GM19239 (cell line): ENCODE results near the gene APLP2.

Source experiments
- DNase-seq: peaks from one replicate; pipeline ENCODE4 v3.0.0; 2011; ENCODE audit warnings: low spot score; ENCODE audit not compliant: insufficient read length
- FAIRE-seq: peaks from 2 replicates; lab custom pipeline; 2011; peaks lifted over from hg19 to GRCh38; lab: Jason Lieb, UNC

Gene APLP2

DNA sequence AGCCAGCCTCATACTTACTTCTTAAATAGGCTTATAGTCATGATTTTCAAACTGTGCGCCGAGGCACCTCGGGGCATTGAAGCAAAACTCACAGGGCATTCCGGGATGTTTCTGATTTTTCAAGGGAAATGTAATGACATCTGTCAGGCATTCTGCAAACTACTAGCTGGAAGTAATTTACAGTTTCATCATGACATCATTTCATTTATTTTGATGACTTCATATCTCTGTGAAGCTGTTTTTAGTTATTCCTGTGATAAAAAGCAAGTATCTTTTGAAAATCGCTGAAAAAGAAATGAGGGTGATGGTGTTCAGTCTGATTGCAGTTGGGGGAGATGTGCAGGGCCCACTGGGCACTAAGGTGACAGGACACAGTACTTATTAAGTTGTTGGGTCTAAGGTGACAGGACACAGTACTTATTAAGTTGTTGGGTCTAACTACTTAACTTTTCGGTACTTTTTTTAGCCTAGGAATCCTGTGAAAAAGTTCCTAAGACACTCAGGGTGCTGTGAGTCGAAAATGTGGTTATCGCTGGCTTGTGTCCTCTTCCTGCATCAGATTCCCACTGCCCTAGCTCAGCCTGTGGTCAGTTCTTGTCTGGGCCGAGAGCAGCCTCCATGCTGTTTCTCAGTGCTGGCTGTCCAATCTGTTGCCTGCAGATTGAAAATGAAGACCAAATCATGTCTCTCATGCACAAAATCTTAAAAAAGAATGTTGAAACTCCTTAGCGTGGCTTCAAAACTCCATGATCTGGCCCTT, 42.6 kb downstream of the APLP2 start:
- DNase-seq (no peak), FAIRE-seq (no peak)

DNA sequence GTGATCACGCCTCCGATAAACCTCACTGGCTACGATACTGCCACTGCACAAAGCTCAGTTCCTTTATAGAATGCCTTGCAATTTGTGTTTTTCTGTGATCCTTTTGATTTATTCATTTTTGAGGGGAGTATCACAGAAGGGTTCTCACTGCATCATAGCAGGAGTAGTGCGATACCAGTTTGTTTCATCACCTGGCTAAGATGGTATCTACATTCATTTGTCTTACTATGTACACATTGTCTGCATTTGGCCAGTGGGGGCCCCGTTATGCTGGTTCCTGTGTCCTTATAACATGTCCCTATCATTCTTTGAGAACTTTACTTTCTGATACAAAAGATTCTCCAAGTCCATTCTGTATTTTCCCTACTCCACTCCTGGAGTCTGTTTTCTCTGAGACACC, 44.6 kb downstream of the APLP2 start:
- FAIRE-seq, result no peak
- no peak for DNase-seq

DNA sequence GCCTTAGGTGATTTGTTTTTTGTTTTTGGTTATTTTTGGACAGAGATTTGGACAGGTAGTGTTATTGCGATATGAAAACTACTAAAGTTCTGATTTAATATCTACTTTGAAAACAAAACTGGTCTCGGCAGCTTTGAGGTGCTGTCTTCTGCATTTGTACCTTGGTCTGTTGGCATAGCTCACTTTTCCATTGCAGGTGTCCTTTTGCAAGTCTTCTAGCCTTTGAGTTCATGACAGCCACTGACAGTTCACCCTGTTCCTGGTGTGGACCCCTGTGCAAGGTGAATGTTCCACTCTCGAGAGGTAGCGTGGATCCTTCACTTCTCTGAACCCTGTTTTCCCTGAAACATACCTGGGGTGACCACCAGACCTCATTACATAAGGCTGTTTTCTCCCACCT, 45.0 kb downstream of the APLP2 start:
- FAIRE-seq, result no peak
- DNase-seq, result no peak

DNA sequence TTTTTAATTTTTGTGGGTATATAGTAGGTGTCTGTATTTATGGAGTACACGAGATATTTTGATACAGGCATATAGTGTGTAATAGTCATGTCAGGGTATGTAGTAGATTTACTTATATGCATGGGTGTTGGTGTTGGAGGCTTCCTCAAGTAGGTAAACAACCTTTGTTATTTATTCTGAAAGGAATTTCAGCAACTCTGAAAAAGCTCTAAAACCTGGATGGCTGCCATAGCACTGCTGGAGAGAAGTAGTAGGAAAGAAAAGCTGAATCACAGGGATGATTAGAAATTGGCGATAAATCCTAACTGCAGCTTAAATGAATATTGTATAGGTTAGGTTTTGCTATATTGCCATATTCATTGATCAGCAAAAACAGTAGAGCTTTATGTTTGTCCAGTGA, 45.5 kb downstream of the APLP2 start:
- DNase-seq (no peak), FAIRE-seq (no peak)

DNA sequence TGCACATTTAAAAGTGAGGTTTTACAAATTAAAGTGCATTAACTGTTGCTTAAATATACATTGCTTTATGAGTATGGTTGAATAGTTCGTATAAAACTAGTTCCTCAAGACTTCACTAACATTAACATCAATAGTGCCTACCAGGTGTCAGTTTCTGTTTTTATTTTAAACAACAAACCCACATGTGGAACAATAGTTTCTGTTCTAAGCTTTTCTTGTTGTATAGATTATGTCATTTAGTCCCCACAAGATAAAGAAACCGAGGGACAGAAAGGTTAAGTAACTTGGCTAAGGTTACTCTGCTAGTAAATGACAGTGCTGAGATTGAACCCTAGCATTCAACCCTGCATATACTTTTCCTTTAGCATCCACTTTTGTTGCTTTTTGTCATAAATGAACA, 48.5 kb downstream of the APLP2 start:
- DNase-seq (peak; percentile 13), FAIRE-seq (peak; percentile 73)

DNA sequence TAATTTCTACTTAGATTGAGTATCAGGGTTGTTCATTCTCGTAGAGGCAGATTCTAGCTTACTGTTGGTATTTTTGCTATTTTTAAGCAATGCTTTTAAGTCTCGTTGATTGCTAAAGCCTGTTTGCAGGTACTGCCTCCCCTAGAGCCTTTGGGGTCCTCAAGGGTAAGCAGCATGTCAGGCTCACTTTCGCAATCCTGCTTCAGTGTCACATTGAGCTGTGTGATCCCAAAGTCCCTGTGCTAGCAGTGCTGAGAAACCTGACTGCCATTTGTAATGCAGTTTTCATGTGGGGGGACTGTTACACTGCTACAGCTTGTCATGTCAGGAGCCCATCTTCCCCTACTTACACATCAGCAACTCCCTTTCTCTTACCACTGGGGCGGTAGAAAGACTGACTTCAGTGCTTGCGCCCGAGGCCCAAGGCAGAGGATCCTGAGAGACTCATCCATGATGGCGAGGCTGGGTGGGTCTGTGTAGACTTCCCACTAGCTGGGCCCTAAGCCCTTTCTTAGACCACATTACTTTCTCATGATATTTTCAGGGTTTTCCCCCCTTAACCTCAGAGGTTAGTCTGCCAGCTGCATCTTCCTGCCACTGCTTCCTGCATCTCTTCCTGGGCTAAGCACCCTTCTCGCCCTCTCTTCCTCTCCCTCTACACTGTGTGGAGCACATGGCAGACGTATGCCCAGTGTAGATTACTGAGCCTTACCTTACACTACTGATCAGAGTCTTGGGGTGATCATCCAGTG, 49.1 kb downstream of the APLP2 start:
- DNase-seq (no peak), FAIRE-seq (no peak)

DNA sequence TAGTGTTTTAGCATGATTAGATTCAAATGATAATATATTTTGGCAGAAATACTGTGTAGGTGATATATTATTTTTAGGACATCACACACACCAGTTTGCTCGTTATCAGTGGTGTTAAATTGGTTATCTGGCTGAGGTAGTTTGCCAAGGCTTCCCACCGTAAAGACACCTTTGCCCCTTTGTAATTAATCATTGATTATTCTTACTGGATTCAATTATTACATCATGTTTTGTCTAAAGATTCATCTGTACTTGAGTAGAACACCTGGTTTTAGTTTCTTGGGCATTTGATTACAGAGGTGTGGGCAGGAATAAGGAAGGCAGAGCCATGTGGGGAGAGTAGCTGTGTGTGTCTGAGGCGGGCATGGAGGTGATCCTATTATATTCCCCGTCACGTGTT, 50.4 kb downstream of the APLP2 start:
- DNase-seq, result no peak
- FAIRE-seq, result no peak

DNA sequence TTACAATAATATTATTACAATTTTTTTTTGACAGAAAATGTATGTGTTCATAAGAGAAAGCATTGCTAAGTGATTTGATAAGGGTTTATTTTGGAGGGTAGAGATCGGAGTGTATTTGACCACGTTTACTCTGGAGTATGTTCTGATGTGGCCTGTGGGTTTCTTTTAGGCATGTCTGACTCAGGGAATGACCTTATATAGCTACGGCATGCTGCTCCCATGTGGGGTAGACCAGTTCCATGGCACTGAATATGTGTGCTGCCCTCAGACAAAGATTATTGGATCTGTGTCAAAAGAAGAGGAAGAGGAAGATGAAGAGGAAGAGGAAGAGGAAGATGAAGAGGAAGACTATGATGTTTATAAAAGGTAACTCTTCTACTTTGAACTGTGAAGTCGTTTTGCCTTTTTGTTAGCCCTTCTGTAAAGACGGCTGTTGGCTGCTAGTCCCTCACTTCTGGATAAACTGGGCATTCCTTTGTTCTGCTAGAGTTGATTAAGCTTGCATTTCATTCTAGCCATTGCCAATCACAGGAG, 51.8 kb downstream of the APLP2 start:
- no peak for FAIRE-seq
- no peak for DNase-seq

DNA sequence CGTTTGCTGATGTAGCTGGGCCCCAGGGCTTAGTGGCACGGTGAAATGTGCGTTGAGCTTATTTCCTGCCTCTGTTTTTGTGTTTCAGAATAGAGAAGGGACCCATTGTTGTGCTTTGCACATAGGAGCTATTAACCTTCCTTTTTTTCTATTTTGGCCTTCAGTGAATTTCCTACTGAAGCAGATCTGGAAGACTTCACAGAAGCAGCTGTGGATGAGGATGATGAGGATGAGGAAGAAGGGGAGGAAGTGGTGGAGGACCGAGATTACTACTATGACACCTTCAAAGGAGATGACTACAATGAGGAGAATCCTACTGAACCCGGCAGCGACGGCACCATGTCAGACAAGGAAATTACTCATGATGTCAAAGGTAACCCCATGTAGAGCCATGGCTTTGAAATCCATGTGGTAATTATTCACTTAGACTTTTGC, 52.5 kb downstream of the APLP2 start:
- no peak for FAIRE-seq

DNA sequence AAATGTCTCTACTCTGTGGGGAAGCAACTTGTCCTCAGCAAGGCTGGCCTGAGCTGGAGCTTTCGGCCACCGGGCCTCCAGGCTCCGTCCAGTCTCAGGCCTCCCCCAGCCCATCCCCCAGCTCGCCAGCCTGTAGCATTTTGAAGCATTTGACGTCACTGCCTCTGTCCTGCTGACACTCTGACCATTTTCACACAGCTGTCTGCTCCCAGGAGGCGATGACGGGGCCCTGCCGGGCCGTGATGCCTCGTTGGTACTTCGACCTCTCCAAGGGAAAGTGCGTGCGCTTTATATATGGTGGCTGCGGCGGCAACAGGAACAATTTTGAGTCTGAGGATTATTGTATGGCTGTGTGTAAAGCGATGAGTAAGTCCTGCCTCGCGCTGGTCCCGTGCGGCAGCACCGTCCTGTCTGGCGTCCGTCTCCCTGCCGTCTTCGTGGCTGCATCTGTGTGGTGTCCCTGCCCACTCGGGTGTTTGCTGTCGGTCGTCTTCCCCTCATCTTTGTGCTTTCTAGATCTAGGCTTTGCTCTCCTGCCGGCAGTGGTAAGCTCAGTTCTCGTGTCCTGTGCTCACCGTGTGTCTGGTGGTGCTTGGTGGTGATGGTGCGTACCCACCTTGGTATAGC, 53.8 kb downstream of the APLP2 start:
- DNase-seq (no peak), FAIRE-seq (no peak)

More for the DNA sequence above, 52.5 kb downstream of the APLP2 start:
- no peak for DNase-seq

DNA sequence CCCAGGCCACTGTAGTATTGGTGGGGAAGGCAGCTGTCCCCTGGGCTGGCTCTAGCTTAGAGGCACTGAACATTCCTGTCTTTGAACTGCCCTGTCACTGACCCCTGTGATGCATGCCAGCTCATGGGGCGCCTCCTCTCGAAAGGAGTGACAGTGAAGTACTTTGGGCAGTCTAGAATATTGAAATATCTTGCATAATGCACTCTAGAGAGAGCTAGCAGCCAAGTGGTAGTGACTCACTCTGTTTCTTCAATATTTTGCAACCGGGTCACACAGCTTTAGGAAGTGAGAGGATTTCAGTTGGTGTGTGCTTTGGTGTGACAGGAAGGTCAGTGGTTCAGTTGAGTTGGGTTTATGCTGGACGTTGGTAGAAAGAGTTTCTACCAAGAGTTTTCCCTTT, 54.4 kb downstream of the APLP2 start:
- no peak for FAIRE-seq
- no peak for DNase-seq

DNA sequence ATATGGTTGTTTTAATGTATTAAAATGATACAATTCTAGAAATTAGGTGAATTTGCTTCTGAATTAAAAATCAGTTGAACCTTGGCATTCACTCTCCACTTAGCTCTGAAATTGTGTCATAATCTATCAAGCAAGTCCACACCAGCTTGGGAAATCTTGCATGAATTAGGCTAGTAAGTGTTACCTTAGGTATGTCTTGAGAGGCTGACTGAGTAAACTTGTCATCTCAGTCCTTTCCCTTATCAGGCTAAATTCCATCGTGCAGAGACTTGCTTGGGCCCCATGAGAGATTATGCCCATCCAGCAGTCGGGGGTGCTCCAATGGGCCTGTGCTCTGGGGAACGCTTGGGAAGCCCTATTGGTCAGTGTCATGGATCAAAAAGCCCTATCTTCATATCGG, 55.9 kb downstream of the APLP2 start:
- DNase-seq (no peak), FAIRE-seq (no peak)

DNA sequence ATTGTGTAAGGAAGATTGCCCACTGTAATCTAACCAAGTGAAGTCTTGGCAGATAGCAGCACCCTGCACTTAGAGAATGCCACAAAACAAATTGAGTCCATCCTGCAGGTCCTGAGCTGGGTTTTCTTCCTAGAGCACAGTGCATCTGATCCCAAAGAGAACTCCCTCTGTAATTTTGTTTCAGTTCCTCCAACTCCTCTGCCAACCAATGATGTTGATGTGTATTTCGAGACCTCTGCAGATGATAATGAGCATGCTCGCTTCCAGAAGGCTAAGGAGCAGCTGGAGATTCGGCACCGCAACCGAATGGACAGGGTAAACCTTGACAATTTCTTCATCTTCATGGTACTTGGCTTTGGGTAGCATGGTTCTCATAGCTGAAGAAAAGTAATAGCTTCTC, 56.8 kb downstream of the APLP2 start:
- no peak for FAIRE-seq
- DNase-seq, result no peak

DNA sequence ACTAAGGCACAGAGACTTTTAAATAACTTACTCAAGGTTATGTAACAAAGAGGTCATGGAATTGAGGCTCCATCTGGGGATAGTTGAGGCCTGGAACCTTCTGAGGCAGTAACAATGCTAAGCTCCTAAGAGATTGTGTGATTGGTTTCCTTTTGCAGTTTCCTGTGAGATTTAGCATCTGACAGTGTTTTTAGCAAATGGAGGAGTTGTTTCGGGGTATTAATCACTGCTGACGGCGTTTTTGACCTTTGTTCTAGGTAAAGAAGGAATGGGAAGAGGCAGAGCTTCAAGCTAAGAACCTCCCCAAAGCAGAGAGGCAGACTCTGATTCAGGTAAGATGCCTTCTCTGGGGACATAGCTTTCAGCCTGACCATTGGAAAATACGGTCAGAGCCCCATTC, 57.8 kb downstream of the APLP2 start:
- no peak for DNase-seq
- no peak for FAIRE-seq

DNA sequence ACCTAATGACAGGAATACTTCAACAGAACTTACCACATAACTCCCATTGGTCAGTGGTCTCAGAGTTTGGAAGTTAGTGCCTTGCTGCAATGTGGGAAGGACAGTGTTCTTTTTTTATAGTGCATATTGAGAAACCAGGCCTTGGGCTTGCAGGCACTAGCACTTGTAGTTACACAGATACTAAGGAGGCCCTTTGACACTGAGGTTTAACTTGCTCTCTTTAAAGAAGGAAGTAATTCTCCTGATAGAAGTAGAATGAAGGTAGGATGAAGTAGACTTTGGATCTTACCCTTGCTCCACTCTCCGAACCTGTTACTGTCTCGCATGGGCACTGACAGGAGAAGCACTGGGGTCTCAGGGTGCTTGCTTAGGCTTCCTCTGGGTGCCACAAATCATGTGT, 58.9 kb downstream of the APLP2 start:
- FAIRE-seq, result no peak

DNA sequence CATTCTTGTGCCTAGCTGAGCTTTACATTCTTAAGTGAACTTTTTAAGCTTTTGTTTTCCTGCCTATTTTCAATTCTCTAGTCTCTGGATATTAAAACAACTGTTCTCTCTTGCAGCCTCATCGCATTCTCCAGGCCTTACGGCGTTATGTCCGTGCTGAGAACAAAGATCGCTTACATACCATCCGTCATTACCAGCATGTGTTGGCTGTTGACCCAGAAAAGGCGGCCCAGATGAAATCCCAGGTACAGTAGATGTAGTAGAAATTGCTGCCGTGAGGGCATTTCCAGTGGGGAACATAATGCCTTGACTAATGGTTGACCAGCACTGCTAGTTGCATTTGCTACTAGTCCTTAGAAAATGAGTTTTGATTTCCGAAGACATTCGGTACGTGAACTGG, 60.2 kb downstream of the APLP2 start:
- DNase-seq, result no peak
- FAIRE-seq, result no peak

More for the DNA sequence above, 58.9 kb downstream of the APLP2 start:
- no peak for DNase-seq

DNA sequence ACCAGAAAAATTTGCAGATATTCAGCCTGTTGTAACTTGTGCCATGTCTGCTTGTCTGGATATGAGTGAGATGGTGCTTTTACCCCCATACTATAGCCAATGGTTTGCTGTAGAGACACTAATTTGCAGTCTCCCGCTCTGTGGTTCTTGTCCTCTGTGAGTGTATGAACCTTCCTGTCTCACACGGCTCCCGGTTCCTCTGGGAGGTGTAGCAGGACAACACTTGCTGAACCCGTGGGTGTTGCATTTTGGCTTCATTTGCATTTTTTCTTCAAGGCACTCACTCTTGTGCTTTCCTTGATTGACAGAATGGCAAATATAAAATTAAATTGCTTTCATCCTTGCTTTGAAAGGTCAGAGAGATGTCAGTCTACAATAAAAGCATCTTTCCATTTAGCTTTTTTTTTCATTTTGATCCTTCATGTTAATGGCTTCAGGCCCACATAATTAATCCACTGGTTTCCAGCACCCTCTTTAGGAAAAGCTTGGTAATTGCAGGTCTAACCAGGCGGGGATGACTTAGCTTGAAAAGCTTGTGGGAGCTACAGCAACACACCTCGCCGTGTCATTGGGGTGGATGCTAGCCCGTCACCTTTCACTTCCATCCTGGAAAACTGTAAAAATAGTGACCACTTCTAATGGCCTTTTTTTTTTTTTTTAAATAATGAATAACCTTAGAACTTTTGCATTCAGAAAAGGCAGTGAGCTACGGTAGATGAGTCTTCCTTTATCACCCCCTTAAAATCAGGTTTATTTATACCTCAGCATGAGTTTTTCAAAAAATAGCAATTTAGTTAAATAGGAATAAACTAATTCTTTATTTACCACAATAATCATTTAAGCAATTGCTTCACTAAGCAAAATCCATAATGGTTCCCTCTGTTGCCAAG, 62.5 kb downstream of the APLP2 start:
- FAIRE-seq (peak; percentile 71), DNase-seq (peak; percentile 48)

DNA sequence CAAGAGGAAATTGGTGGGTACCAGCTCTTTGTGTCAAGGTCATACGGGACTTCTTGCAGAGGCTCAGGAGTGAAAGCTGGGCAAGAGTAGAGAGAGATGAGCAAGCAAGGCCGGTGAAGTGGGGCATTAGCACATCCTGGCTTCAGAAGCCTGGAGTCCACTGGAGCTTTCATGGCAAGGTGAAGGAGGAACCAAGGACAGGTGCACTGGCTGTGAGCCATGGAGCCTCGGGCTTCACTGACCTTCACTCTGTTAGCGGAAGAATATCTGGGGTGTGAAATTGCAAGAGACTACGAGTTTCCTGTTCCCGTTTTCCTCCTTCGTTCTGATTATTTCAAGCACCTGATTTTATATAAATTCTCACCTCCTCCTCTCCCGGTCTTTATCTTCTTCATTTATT, 64.0 kb downstream of the APLP2 start:
- DNase-seq, result no peak
- no peak for FAIRE-seq

DNA sequence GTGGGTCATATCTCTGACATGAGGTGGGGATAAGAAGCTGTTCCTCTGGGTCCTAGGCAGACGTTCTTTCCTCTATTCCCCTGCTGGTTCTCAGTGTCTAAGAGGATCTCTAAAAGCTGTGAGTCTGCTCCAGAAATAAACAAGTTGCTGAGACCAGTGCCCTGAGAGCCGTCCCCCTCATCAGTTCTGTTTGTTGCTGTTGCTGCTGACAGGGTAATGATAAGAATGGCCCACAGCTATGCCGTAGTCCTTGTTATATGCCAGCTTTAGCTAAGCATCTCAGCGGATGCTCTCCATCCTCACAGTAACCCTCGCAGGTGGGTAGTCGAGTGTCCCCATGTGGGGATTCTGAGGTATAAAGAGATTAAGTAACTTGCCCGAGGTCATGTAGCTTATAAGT, 66.4 kb downstream of the APLP2 start:
- FAIRE-seq, result no peak

DNA sequence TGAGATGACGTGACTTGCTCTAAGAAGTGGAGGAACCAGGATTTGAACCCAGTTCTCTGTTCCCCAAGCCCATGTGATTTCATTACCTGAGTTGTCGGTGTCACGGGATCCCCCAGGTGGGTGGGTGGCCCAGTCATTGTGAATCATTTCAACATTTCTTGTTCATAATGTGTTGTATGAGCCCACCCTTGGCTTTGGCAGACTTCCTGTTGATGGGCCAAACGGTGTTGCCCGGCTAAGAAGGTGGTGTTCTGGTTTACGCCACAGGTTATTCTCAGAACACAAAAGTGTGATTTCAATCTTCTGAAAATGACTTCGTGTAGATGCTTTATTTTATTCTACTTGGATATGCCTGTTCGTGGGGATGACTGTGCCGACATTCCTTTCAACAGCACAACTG, 68.3 kb downstream of the APLP2 start:
- FAIRE-seq (no peak), DNase-seq (no peak)

More for the DNA sequence above, 66.4 kb downstream of the APLP2 start:
- no peak for DNase-seq
